Glomerular visceral epithelial cell (primary cell): ENCODE data around the gene ADGRF5.

Experiments used
- DNase-seq: peaks from one replicate; pipeline ENCODE4 v3.0.0-alpha.2; 2016; ENCODE audit errors: extremely low spot score

The ADGRF5 gene

GRCh38 chr6:46932526-46933319 is 11.0 kb upstream of the ADGRF5 start:
- DNase-seq: peak; percentile 63

GRCh38 chr6:46931416-46931815 is 9.7 kb upstream of the ADGRF5 start:
- no peak for DNase-seq

GRCh38 chr6:46930331-46930730 is 8.6 kb upstream of the ADGRF5 start:
- DNase-seq: no peak

GRCh38 chr6:46927066-46927465 is 5.3 kb upstream of the ADGRF5 start:
- DNase-seq: peak; percentile 31

- DNase-seq: peak; percentile 59
Measured at GRCh38 chr6:46926481-46926880, 4.7 kb upstream of the ADGRF5 start.

GRCh38 chr6:46925563-46926253 is 4.0 kb upstream of the ADGRF5 start:
- peak; percentile 71 for DNase-seq

- DNase-seq: no peak
Measured at GRCh38 chr6:46923476-46923875, 1.7 kb upstream of the ADGRF5 start.

GRCh38 chr6:46921059-46921458 is 679 bp downstream of the ADGRF5 start:
- DNase-seq: no peak

GRCh38 chr6:46918806-46919205 is 2.9 kb downstream of the ADGRF5 start:
- no peak for DNase-seq

- no peak for DNase-seq
Measured at GRCh38 chr6:46917002-46917545, 4.7 kb downstream of the ADGRF5 start.

- DNase-seq: no peak
Measured at GRCh38 chr6:46915866-46916265, 5.9 kb downstream of the ADGRF5 start.

- no peak for DNase-seq
Measured at GRCh38 chr6:46915380-46915779, 6.4 kb downstream of the ADGRF5 start.

GRCh38 chr6:46914279-46914810 is 7.4 kb downstream of the ADGRF5 start:
- no peak for DNase-seq

GRCh38 chr6:46909371-46909770 is 12.4 kb downstream of the ADGRF5 start:
- no peak for DNase-seq

- no peak for DNase-seq
Measured at GRCh38 chr6:46906776-46907175, 15.0 kb downstream of the ADGRF5 start.

GRCh38 chr6:46904117-46904516 is 17.6 kb downstream of the ADGRF5 start:
- DNase-seq: no peak

GRCh38 chr6:46903175-46903574 is 18.6 kb downstream of the ADGRF5 start:
- DNase-seq: no peak

GRCh38 chr6:46901882-46902314 is 19.8 kb downstream of the ADGRF5 start:
- peak; percentile 8 for DNase-seq

GRCh38 chr6:46900266-46900665 is 21.5 kb downstream of the ADGRF5 start:
- no peak for DNase-seq

GRCh38 chr6:46899659-46900058 is 22.1 kb downstream of the ADGRF5 start:
- peak; percentile 7 for DNase-seq

- no peak for DNase-seq
Measured at GRCh38 chr6:46898006-46898405, 23.7 kb downstream of the ADGRF5 start.

GRCh38 chr6:46896871-46897270 is 24.9 kb downstream of the ADGRF5 start:
- DNase-seq: no peak

- no peak for DNase-seq
Measured at GRCh38 chr6:46895930-46896329, 25.8 kb downstream of the ADGRF5 start.
